Measurements from ENCODE around the gene PRKCH. TPM values are rescaled to one million over a fixed set of nuclear protein-coding genes. Genes with fewer than 3 reads are reported as not detected.

Gene PRKCH
- total RNA-seq, 4 donors from 2014 or later, result 17.9 to 105 (median 63.5) TPM

GRCh38 chr14:61401461-61401860 is 80.1 kb downstream of the PRKCH start:
- H3K4me3 ChIP-seq, result no peak overlapping the region
- intact Hi-C loops (cut with DNase I; ENCODE audit: low total_unique reads), result no loop called here
- H3K9me3 ChIP-seq, result no peaks in the 10 kb centered on the region

GRCh38 chr14:61403411-61403810 is 82.0 kb downstream of the PRKCH start:
- Histone ChIP-seq H3K4me3 (no peak overlapping the region), H3K4me1 (no peaks in the 10 kb centered on the region), H3K9me3 (no peaks in the 10 kb centered on the region), H3K27ac (no peak overlapping the region), H3K36me3 (no peaks in the 10 kb centered on the region), H3K27me3 (no peaks in the 10 kb centered on the region)
- DNase-seq, result no peak
- intact Hi-C loops (cut with DNase I; ENCODE audit: low total_unique reads), result no loop called here
- no peak for TF ChIP-seq POLR2A (IDR thresholded peaks at IDR 0.05)
- no peak for TF ChIP-seq CTCF (IDR thresholded peaks at IDR 0.05)

More at GRCh38 chr14:61401461-61401860, 80.1 kb downstream of the PRKCH start:
- H3K36me3 ChIP-seq, result no peaks in the 10 kb centered on the region
- TF ChIP-seq POLR2A (IDR thresholded peaks at IDR 0.05), result no peak
- TF ChIP-seq CTCF (IDR thresholded peaks at IDR 0.05), result no peak
- no peak overlapping the region for H3K27ac ChIP-seq
- DNase-seq, result no peak
- H3K27me3 ChIP-seq, result no peaks in the 10 kb centered on the region
- no peaks in the 10 kb centered on the region for H3K4me1 ChIP-seq

GRCh38 chr14:61404637-61405036 is 83.3 kb downstream of the PRKCH start:
- H3K27me3 ChIP-seq, result no peaks in the 10 kb centered on the region
- DNase-seq, result no peak
- H3K4me3 ChIP-seq, result no peak overlapping the region
- H3K27ac ChIP-seq, result no peak overlapping the region
- H3K4me1 ChIP-seq, result no peaks in the 10 kb centered on the region
- H3K36me3 ChIP-seq, result no peaks in the 10 kb centered on the region
- TF ChIP-seq POLR2A (IDR thresholded peaks at IDR 0.05) (no peak), CTCF (IDR thresholded peaks at IDR 0.05) (no peak)
- intact Hi-C loops (cut with DNase I; ENCODE audit: low total_unique reads), result no loop called here
- H3K9me3 ChIP-seq, result no peaks in the 10 kb centered on the region

GRCh38 chr14:61406198-61406597 is 84.8 kb downstream of the PRKCH start:
- H3K4me1 ChIP-seq, result no peaks in the 10 kb centered on the region
- intact Hi-C loops (cut with DNase I; ENCODE audit: low total_unique reads), result no loop called here
- H3K9me3 ChIP-seq, result no peaks in the 10 kb centered on the region
- H3K27ac ChIP-seq, result no peak overlapping the region
- H3K27me3 ChIP-seq, result no peaks in the 10 kb centered on the region
- no peak overlapping the region for H3K4me3 ChIP-seq
- no peaks in the 10 kb centered on the region for H3K36me3 ChIP-seq
- DNase-seq, result no peak
- TF ChIP-seq POLR2A (IDR thresholded peaks at IDR 0.05) (no peak), CTCF (IDR thresholded peaks at IDR 0.05) (no peak)

GRCh38 chr14:61406675-61407074 is 85.3 kb downstream of the PRKCH start:
- no peaks in the 10 kb centered on the region for H3K9me3 ChIP-seq
- no peaks in the 10 kb centered on the region for H3K36me3 ChIP-seq
- no peaks in the 10 kb centered on the region for H3K4me1 ChIP-seq
- no peak overlapping the region for H3K4me3 ChIP-seq
- H3K27me3 ChIP-seq, result no peaks in the 10 kb centered on the region
- no peak for DNase-seq
- H3K27ac ChIP-seq, result no peak overlapping the region
- no peak for TF ChIP-seq POLR2A (IDR thresholded peaks at IDR 0.05)
- no peak for TF ChIP-seq CTCF (IDR thresholded peaks at IDR 0.05)
- intact Hi-C loops (cut with DNase I; ENCODE audit: low total_unique reads), result no loop called here
